Endodermal cell (in vitro differentiated cells): ENCODE results near the gene KCNJ12. TPM values are rescaled to one million over a fixed set of nuclear protein-coding genes. Genes with fewer than 3 reads are reported as not detected.
"Not testable (repeated sequence)": the region's sequence is repeated elsewhere in the genome, so short reads cannot be mapped to it uniquely, and the experiment has no call there.

Source experiments
- DNase-seq: peaks from one replicate; pipeline ENCODE4 v3.0.0-alpha.2; 2017
- H3K27ac ChIP-seq: 2 replicates; pipeline ENCODE4 v1.5.1; 2013; ENCODE audit warnings: mild to moderate bottlenecking, low read depth, low read length, moderate library complexity
- H3K27me3 ChIP-seq: 2 replicates; pipeline ENCODE4 v1.6.1; 2013; ENCODE audit warnings: mild to moderate bottlenecking, low read length, moderate library complexity; ENCODE audit not compliant: insufficient read depth, control insufficient read depth, poor library complexity, severe bottlenecking
- H3K36me3 ChIP-seq: 2 replicates; pipeline ENCODE4 v1.7.0; 2013; ENCODE audit warnings: mild to moderate bottlenecking, low read length, moderate library complexity; ENCODE audit not compliant: control insufficient read depth, insufficient read depth
- H3K4me1 ChIP-seq: one replicate; pipeline ENCODE4 v1.7.0; 2013; ENCODE audit warnings: low read length; ENCODE audit not compliant: control insufficient read depth, insufficient read depth
- H3K4me3 ChIP-seq: 2 replicates; pipeline ENCODE4 v1.5.1; 2013; ENCODE audit warnings: mild to moderate bottlenecking, low read length, moderate library complexity
- H3K9ac ChIP-seq: 2 replicates; pipeline ENCODE4 v1.6.1; 2013; ENCODE audit warnings: mild to moderate bottlenecking, low read length, moderate library complexity; ENCODE audit not compliant: poor library complexity, severe bottlenecking; ENCODE audit errors: extremely low read depth
- H3K9me3 ChIP-seq: 2 replicates; pipeline ENCODE4 v1.6.1; 2013; ENCODE audit warnings: mild to moderate bottlenecking, low read length, moderate library complexity; ENCODE audit not compliant: control insufficient read depth
- H3K27ac Mint-ChIP-seq: 2 replicates; pipeline ENCODE4 v1.8.0; 2020; ENCODE audit warnings: mixed read lengths
- H3K27me3 Mint-ChIP-seq: 2 replicates; pipeline ENCODE4 v1.8.0; 2021; ENCODE audit warnings: mild to moderate bottlenecking, mixed read lengths; ENCODE audit not compliant: insufficient read depth
- H3K36me3 Mint-ChIP-seq: 2 replicates; pipeline ENCODE4 v1.8.0; 2020; ENCODE audit warnings: low read depth, mixed read lengths
- H3K4me1 Mint-ChIP-seq: 2 replicates; pipeline ENCODE4 v1.8.0; 2020; ENCODE audit warnings: mixed read lengths
- H3K4me3 Mint-ChIP-seq: 2 replicates; pipeline ENCODE4 v1.8.0; 2020; ENCODE audit warnings: mild to moderate bottlenecking, moderate library complexity, mixed read lengths
- H3K9me3 Mint-ChIP-seq: 2 replicates; pipeline ENCODE4 v1.8.0; 2020; ENCODE audit warnings: mild to moderate bottlenecking, mixed read lengths
- WGBS, 2 experiments: methylation state at CpG; one replicate each; pipeline versions ENCODE4 v1.1.5 to v1.1.7; 2013; ENCODE audit warnings: missing lambda C conversion rate in 2 of 2, mixed read lengths in 1 of 2; ENCODE audit not compliant: insufficient coverage in 1 of 2, insufficient read length in 1 of 2; 5-methylcytosine and 5-hydroxymethylcytosine counted together
- total RNA-seq, 2 donors: library from RNA; stranded (reverse); fragmentation: NEBNext Ultra II Directional in 1 of 2; extraction: Animal tissue kit (Norgen Biotek cat#: 25700) in 1 of 2; gene quantifications; 2 replicates in 1 of 2; 3 replicates in 1 of 2; pipeline ENCODE4 v1.2.1, GENCODE V29; 2021
- TF ChIP-seq, protein P1 (sequence below): fragments of 200-600 bp; sonication (generic); conservative IDR thresholded peaks from 2 replicates; pipeline ENCODE4 v1.5.0; 2021; ENCODE audit warnings: antibody characterized with exemption, mild to moderate bottlenecking

Gene KCNJ12
- total RNA-seq, 2 donors from 2014 or later = 2.3 to 2.6 TPM

DNA sequence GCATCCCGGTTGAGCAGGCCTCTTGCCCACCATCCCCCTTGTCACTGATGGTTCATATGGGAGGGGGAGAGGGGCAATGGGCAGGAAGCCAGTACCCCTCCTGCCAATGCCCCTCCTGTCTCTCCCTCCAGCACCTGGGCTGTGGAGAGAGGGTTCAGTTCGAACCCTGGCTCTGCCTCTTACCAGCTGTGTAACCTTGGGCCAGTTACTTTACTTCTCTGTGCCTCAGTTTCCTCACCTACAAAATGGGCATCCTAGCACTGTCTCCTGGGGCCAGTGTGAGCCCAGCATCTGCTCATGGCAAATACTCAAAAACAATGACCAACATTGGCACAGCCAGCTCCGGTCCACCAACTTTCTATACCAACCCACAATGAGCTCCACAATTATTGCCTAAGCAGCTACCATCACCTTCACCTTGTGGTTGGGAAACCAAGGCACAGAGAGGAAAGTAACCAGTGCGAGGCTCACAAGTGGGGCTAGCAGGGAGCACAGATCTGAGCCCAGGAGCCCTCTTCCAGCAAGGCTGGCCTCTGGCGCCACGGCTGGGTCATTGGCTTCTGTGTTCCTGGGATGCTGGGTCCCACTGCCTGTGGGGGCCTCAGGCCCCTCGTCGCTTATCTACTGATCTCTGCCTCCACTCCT is 38.1 kb upstream of the KCNJ12 start:
- H3K27ac Mint-ChIP-seq, H3K4me3 ChIP-seq, H3K9ac ChIP-seq, H3K27me3 ChIP-seq, H3K4me1 ChIP-seq, DNase-seq, H3K36me3 Mint-ChIP-seq, H3K4me1 Mint-ChIP-seq, H3K9me3 ChIP-seq, H3K4me3 Mint-ChIP-seq, H3K36me3 ChIP-seq, H3K27me3 Mint-ChIP-seq, H3K27ac ChIP-seq: not testable (repeated sequence)
- H3K9me3 Mint-ChIP-seq = peaks cover 15% of the 10 kb centered on the region
- WGBS, 2 experiments = 62 to 72% methylated on average over 4 to 7 of the region's 8 CpGs

DNA sequence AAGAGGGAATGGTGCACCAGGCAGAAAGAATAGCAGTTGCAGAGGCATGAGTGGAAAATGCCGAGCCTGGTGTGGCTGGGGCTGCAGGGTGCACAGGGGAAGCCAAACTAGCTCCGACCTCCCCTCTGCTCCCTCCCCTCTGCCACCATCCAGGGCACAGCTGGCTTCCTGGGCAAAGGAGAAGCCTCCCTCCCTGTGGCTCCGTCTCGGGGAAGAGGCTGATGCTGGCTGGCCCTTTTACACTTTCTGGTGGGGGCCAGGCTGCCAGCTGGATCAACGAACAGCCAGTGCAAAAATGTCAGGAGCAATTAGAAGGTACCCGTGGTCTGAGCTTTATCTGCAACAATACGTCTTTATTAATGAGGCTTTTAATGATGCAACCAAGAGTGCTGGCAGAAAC is 37.1 kb upstream of the KCNJ12 start:
- Histone ChIP-seq H3K27me3 (no peaks in the 10 kb centered on the region), H3K36me3 (no peaks in the 10 kb centered on the region), H3K27ac (no peak overlapping the region), H3K9ac (no peak overlapping the region), H3K9me3 (no peaks in the 10 kb centered on the region), H3K4me3 (no peak overlapping the region), H3K4me1 (no peaks in the 10 kb centered on the region)
- no peaks in the 10 kb centered on the region for H3K4me1 Mint-ChIP-seq
- no peak for DNase-seq
- H3K9me3 Mint-ChIP-seq = peaks cover 17% of the 10 kb centered on the region
- H3K4me3 Mint-ChIP-seq = no peak overlapping the region
- TF ChIP-seq, protein P1, sequence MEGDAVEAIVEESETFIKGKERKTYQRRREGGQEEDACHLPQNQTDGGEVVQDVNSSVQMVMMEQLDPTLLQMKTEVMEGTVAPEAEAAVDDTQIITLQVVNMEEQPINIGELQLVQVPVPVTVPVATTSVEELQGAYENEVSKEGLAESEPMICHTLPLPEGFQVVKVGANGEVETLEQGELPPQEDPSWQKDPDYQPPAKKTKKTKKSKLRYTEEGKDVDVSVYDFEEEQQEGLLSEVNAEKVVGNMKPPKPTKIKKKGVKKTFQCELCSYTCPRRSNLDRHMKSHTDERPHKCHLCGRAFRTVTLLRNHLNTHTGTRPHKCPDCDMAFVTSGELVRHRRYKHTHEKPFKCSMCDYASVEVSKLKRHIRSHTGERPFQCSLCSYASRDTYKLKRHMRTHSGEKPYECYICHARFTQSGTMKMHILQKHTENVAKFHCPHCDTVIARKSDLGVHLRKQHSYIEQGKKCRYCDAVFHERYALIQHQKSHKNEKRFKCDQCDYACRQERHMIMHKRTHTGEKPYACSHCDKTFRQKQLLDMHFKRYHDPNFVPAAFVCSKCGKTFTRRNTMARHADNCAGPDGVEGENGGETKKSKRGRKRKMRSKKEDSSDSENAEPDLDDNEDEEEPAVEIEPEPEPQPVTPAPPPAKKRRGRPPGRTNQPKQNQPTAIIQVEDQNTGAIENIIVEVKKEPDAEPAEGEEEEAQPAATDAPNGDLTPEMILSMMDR = no peak
- no peaks in the 10 kb centered on the region for H3K36me3 Mint-ChIP-seq
- H3K27ac Mint-ChIP-seq = no peak overlapping the region
- 75 to 84% methylated on average over 6 to 7 of the region's 7 CpGs for WGBS, 2 experiments
- peaks cover 3% of the 10 kb centered on the region for H3K27me3 Mint-ChIP-seq

DNA sequence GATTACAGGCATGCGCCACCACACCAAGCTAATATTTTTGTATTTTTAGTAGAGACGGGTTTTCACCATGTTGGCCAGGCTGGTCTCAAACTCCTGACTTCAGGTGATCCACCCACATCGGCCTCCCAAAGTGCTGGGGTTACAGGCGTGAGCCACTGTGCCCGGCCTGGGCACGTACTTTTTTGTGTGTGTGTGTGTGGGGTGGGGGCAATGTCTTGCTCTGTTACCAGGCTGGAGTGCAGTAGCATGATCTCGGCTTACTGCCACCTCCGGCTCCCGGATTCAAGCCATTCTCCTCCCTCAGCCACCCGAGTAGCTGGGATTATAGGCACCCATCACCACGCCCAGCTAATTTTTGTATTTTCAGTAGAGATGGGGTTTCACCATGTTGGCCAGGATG is 36.6 kb upstream of the KCNJ12 start:
- H3K27ac Mint-ChIP-seq = not testable (repeated sequence)

DNA sequence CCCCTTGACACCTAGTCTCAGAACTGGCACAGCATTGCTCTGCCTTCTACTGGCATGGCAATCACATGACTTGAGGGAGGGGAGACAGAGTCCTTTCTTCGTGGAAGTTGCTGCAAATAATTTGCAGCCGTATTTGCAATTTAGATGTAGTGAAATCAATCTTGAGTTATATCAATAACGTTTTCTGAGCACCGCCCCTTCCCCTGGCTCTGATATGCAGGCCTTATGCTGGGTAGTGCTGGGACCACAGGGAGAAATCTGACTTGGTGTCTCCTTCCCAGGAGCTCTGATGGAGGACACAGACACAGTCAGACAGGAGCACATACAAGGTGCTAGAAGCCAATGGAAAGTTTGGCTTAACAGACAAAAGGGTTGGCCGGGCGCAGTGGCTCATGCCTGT is 35.8 kb upstream of the KCNJ12 start:
- H3K4me1 ChIP-seq, H3K4me1 Mint-ChIP-seq, H3K4me3 ChIP-seq, H3K4me3 Mint-ChIP-seq, H3K36me3 Mint-ChIP-seq, H3K27ac ChIP-seq, H3K36me3 ChIP-seq, H3K27me3 Mint-ChIP-seq, H3K27ac Mint-ChIP-seq, H3K9me3 ChIP-seq, H3K9ac ChIP-seq, DNase-seq, H3K27me3 ChIP-seq: not testable (repeated sequence)
- WGBS, 2 experiments = 92 to 95% methylated on average over 6 of the region's 6 CpGs
- peaks cover 17% of the 10 kb centered on the region for H3K9me3 Mint-ChIP-seq

More for the DNA sequence above, 36.6 kb upstream of the KCNJ12 start:
- not testable (repeated sequence) for H3K27ac ChIP-seq, H3K9ac ChIP-seq, H3K4me1 ChIP-seq, H3K27me3 ChIP-seq, H3K36me3 Mint-ChIP-seq, H3K4me3 Mint-ChIP-seq, H3K9me3 ChIP-seq, DNase-seq, H3K27me3 Mint-ChIP-seq, H3K4me1 Mint-ChIP-seq, H3K4me3 ChIP-seq, H3K36me3 ChIP-seq
- 85 to 92% methylated on average over 3 to 11 of the region's 11 CpGs for WGBS, 2 experiments
- H3K9me3 Mint-ChIP-seq = peaks cover 19% of the 10 kb centered on the region

DNA sequence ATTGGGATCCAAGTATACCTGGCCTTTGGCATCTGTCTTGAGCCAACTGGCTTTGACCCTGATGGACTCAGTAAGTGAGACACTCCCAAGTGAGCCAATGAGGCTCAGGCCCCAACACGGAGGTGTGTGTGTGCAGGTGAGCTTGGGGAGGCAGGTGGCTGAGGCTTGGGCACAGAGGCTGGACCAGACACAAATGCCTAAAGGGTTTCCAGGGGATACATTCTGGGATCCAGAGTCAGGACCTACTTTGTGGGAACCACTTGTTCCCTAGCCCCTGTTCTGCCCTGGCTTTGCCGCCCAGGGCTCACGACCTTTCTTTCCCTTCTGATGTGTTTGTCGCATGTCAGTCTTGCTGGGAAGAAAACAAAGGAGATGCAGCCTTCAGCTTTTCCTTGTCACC is 34.9 kb upstream of the KCNJ12 start:
- not testable (repeated sequence) for H3K4me1 ChIP-seq, H3K27ac ChIP-seq, DNase-seq, H3K27me3 Mint-ChIP-seq, H3K36me3 Mint-ChIP-seq, H3K4me3 ChIP-seq, H3K9me3 ChIP-seq, H3K9ac ChIP-seq, H3K4me1 Mint-ChIP-seq, H3K36me3 ChIP-seq, H3K27ac Mint-ChIP-seq, H3K4me3 Mint-ChIP-seq, H3K27me3 ChIP-seq
- WGBS, 2 experiments = 57 to 92% methylated on average over 1 to 2 of the region's 4 CpGs
- peaks cover 17% of the 10 kb centered on the region for H3K9me3 Mint-ChIP-seq

DNA sequence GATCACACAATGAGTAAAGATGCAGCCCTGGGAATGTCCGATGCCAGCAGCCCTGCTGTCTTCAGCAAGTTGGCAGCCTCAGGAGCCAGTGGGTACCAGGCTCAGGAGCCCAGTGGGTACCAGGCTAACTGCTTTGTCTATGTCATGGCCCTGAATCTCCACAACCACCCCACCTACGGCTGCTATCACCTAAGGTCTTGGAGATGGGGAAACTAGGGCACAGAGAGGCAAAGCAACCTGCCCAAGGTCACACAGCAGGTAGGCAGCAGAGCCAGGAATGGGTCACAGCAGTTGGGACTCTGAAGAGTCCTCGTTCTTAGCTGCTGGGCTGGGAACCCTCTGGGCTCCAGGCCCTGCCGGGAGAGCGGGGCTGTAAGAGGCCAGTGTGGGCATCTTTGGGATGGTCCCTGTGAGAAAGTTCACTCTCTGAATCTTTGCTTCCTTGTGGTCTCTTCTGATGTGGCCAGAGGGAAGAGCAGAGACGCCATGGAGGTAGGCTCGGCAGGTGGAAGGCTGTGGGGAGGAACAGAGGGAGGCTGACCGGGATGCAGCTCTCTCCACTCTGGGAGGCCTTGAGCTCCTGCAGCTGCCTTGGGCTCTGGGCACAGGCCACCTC is 34.1 kb upstream of the KCNJ12 start:
- DNase-seq = not testable (repeated sequence)

More for the DNA sequence above, 34.1 kb upstream of the KCNJ12 start:
- H3K27ac ChIP-seq, H3K4me1 ChIP-seq, H3K36me3 ChIP-seq, H3K36me3 Mint-ChIP-seq, H3K4me3 ChIP-seq, H3K27ac Mint-ChIP-seq, H3K4me3 Mint-ChIP-seq, H3K27me3 ChIP-seq, H3K4me1 Mint-ChIP-seq, H3K9ac ChIP-seq, H3K9me3 ChIP-seq, H3K27me3 Mint-ChIP-seq: not testable (repeated sequence)
- H3K9me3 Mint-ChIP-seq = peaks cover 17% of the 10 kb centered on the region
- WGBS, 2 experiments = 82 to 86% methylated on average over 3 to 8 of the region's 8 CpGs
